Erythroblast (primary cell): ENCODE results near the gene SKIDA1.

Experiments
- GATA1 ChIP-seq: IDR thresholded peaks from 2 replicates; pipeline ENCODE4 v1.6.1; 2011; ENCODE audit warnings: low read depth, mild to moderate bottlenecking, control low read depth, low read length, moderate library complexity
- POLR2A ChIP-seq: IDR thresholded peaks from 2 replicates; pipeline ENCODE4 v1.6.1; 2011; ENCODE audit warnings: mild to moderate bottlenecking, low read length

DNA sequence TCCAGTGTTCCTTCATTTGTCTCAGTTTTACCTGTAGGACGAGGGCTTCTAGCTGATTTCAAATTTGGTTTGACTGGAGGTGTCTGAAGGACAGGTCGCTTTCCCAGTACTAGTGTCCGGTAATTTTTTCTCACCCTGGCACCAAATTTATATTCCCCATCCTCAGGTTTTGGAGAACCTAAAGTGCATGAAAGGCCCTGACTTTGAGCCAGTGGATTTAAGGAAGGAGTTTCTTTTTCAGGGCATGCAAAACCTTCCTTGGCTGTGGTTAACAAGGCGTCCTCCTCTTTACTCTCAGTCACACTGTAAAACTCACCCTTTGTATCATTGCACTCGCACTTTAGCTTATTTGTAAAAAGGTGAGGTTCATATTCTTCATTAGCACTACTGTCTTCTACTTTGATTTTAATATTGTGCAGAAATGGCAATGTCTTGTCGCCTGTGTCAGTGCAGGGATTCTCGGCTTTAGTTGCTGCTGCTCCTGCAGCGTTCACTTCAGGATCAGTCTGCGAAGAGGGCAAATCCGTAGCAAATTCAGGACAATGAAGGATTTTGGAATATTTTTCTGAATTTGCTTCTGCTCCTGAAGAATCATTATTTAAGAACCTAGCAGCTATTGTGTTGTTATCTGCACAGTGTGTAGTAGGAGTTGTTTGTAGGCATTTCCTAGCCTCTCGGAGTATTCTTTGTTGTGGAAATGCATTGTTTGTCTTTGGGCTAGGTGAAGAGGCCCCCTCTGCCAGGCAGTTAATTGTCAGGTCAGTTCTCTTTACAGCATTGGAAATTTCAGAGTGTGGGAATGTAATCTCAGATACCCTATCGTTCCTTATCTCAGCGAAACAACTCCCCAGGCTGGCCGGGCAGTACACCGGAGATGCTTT lies 9.9 kb downstream of the SKIDA1 start:
- TF ChIP-seq POLR2A, result no peak
- no peak for TF ChIP-seq GATA1
